Neuron (in vitro differentiated cells): Measurements from ENCODE around the gene SORBS1.

Source experiments
- H2AFZ ChIP-seq: one replicate; pipeline ENCODE4 v1.6.1; 2013; ENCODE audit warnings: low read depth, mild to moderate bottlenecking, inconsistent platforms, low read length, moderate library complexity
- H3K27me3 ChIP-seq: one replicate; pipeline ENCODE4 v1.6.1; 2013; ENCODE audit warnings: low read length; ENCODE audit not compliant: insufficient read depth
- H3K36me3 ChIP-seq: one replicate; pipeline ENCODE4 v1.6.1; 2013; ENCODE audit warnings: low read length; ENCODE audit not compliant: insufficient read depth
- H3K4me1 ChIP-seq: one replicate; pipeline ENCODE4 v1.6.1; 2013; ENCODE audit warnings: low read length; ENCODE audit not compliant: insufficient read depth
- H3K4me3 ChIP-seq: 2 replicates; pipeline ENCODE4 v1.5.1; 2013; ENCODE audit warnings: mild to moderate bottlenecking, low read length, moderate library complexity
- H3K9me3 ChIP-seq: one replicate; pipeline ENCODE4 v1.6.1; 2013; ENCODE audit warnings: low read length

The SORBS1 gene

GRCh38 chr10:95574649-95575365 is 13.6 kb upstream of the SORBS1 start:
- Histone ChIP-seq H2AFZ (no peak overlapping the region), H3K9me3 (no peaks in the 10 kb centered on the region), H3K27me3 (peaks cover 3% of the 10 kb centered on the region), H3K4me1 (peaks cover 13% of the 10 kb centered on the region), H3K36me3 (no peaks in the 10 kb centered on the region), H3K4me3 (no peak overlapping the region)

GRCh38 chr10:95573964-95574604 is 12.9 kb upstream of the SORBS1 start:
- Histone ChIP-seq H3K4me3 (no peak overlapping the region), H3K9me3 (no peaks in the 10 kb centered on the region), H3K4me1 (peaks cover 13% of the 10 kb centered on the region)

GRCh38 chr10:95573527-95573926 is 12.4 kb upstream of the SORBS1 start:
- no peak overlapping the region for H3K4me3 ChIP-seq
- no peaks in the 10 kb centered on the region for H3K27me3 ChIP-seq
- no peak overlapping the region for H2AFZ ChIP-seq
- H3K9me3 ChIP-seq, result no peaks in the 10 kb centered on the region
- H3K36me3 ChIP-seq, result no peaks in the 10 kb centered on the region
- peaks cover 13% of the 10 kb centered on the region for H3K4me1 ChIP-seq

More at GRCh38 chr10:95573964-95574604, 12.9 kb upstream of the SORBS1 start:
- Histone ChIP-seq H3K27me3 (peaks cover 3% of the 10 kb centered on the region), H3K36me3 (no peaks in the 10 kb centered on the region), H2AFZ (no peak overlapping the region)

- H3K9me3 ChIP-seq, result no peaks in the 10 kb centered on the region
- no peaks in the 10 kb centered on the region for H3K27me3 ChIP-seq
- H3K36me3 ChIP-seq, result no peaks in the 10 kb centered on the region
- H3K4me1 ChIP-seq, result peaks cover 13% of the 10 kb centered on the region
- peak overlapping the region; percentile 94 for H2AFZ ChIP-seq
- peak overlapping the region; percentile 21 for H3K4me3 ChIP-seq
Observed at GRCh38 chr10:95572131-95572820, 11.1 kb upstream of the SORBS1 start.

- Histone ChIP-seq H3K9me3 (no peaks in the 10 kb centered on the region), H2AFZ (no peak overlapping the region), H3K36me3 (no peaks in the 10 kb centered on the region), H3K4me1 (peaks cover 13% of the 10 kb centered on the region), H3K4me3 (no peak overlapping the region), H3K27me3 (no peaks in the 10 kb centered on the region)
Observed at GRCh38 chr10:95571390-95571789, 10.2 kb upstream of the SORBS1 start.

- H3K4me3 ChIP-seq, result no peak overlapping the region
- peaks cover 13% of the 10 kb centered on the region for H3K4me1 ChIP-seq
- peaks cover 11% of the 10 kb centered on the region for H3K27me3 ChIP-seq
- H2AFZ ChIP-seq, result no peak overlapping the region
- H3K9me3 ChIP-seq, result no peaks in the 10 kb centered on the region
- H3K36me3 ChIP-seq, result no peaks in the 10 kb centered on the region
Observed at GRCh38 chr10:95569368-95569767, 8.2 kb upstream of the SORBS1 start.

- peaks cover 11% of the 10 kb centered on the region for H3K27me3 ChIP-seq
- no peak overlapping the region for H3K4me3 ChIP-seq
- no peaks in the 10 kb centered on the region for H3K9me3 ChIP-seq
- no peaks in the 10 kb centered on the region for H3K36me3 ChIP-seq
- no peak overlapping the region for H2AFZ ChIP-seq
- peaks cover 7% of the 10 kb centered on the region for H3K4me1 ChIP-seq
Observed at GRCh38 chr10:95567903-95568630, 6.9 kb upstream of the SORBS1 start.

- no peak overlapping the region for H3K4me3 ChIP-seq
- no peaks in the 10 kb centered on the region for H3K36me3 ChIP-seq
- H3K9me3 ChIP-seq, result no peaks in the 10 kb centered on the region
- no peaks in the 10 kb centered on the region for H3K4me1 ChIP-seq
- peaks cover 11% of the 10 kb centered on the region for H3K27me3 ChIP-seq
- H2AFZ ChIP-seq, result no peak overlapping the region
Observed at GRCh38 chr10:95566136-95566535, 5.0 kb upstream of the SORBS1 start.

GRCh38 chr10:95565336-95565735 is 4.2 kb upstream of the SORBS1 start:
- Histone ChIP-seq H3K27me3 (peaks cover 11% of the 10 kb centered on the region), H3K36me3 (no peaks in the 10 kb centered on the region), H3K4me1 (peaks cover under 1% of the 10 kb centered on the region), H3K4me3 (no peak overlapping the region), H3K9me3 (no peaks in the 10 kb centered on the region), H2AFZ (no peak overlapping the region)

- Histone ChIP-seq H3K4me1 (peaks cover 9% of the 10 kb centered on the region), H3K27me3 (peaks cover 11% of the 10 kb centered on the region), H3K9me3 (no peaks in the 10 kb centered on the region), H3K4me3 (no peak overlapping the region), H3K36me3 (no peaks in the 10 kb centered on the region), H2AFZ (no peak overlapping the region)
Observed at GRCh38 chr10:95564291-95564690, 3.1 kb upstream of the SORBS1 start.

- Histone ChIP-seq H3K9me3 (no peaks in the 10 kb centered on the region), H3K36me3 (no peaks in the 10 kb centered on the region), H3K4me3 (no peak overlapping the region)
Observed at GRCh38 chr10:95562341-95562965, 1.3 kb upstream of the SORBS1 start.

GRCh38 chr10:95561864-95562177 is 650 bp upstream of the SORBS1 start:
- peak overlapping the region; percentile 83 for H3K4me3 ChIP-seq
- H3K4me1 ChIP-seq, result peaks cover 15% of the 10 kb centered on the region

More at GRCh38 chr10:95562341-95562965, 1.3 kb upstream of the SORBS1 start:
- Histone ChIP-seq H3K27me3 (peaks cover 11% of the 10 kb centered on the region), H3K4me1 (peaks cover 15% of the 10 kb centered on the region), H2AFZ (peak overlapping the region; percentile 2)

More at GRCh38 chr10:95561864-95562177, 650 bp upstream of the SORBS1 start:
- Histone ChIP-seq H3K36me3 (no peaks in the 10 kb centered on the region), H2AFZ (peak overlapping the region; percentile 2), H3K27me3 (peaks cover 11% of the 10 kb centered on the region), H3K9me3 (no peaks in the 10 kb centered on the region)
